Stimulated activated CD4-positive, alpha-beta T cell treated with anti-CD3 and anti-CD28 coated beads, TNF-alpha, amount 100 ng/mL, for 24 hours (primary cell): ENCODE data around the gene PLPPR3.
"Not testable (repeated sequence)": the region's sequence is repeated elsewhere in the genome, so short reads cannot be mapped to it uniquely, and the experiment has no call there.

Experiments used
- DNase-seq, 3 experiments: peaks; one replicate each; pipeline ENCODE4 v3.0.0-alpha.2; 2020; ENCODE audit warnings: low read depth in 3 of 3

The PLPPR3 gene

GRCh38 chr19:853614-854220 is 32.0 kb upstream of the PLPPR3 start:
- DNase-seq, result not testable (repeated sequence)

- DNase-seq, result no peak
Observed at GRCh38 chr19:853014-853585, 31.3 kb upstream of the PLPPR3 start.

GRCh38 chr19:852136-853013 is 30.6 kb upstream of the PLPPR3 start, which contains the start of gene ELANE:
Gene ELANE (plus strand): TSS chr19:852303. CDS start chr19:852329, 26 bp downstream.
- no peak for DNase-seq

GRCh38 chr19:850979-851335 is 29.2 kb upstream of the PLPPR3 start:
- DNase-seq, result no peak

- no peak for DNase-seq
Observed at GRCh38 chr19:850221-850978, 28.6 kb upstream of the PLPPR3 start.

- not testable (repeated sequence) for DNase-seq
Observed at GRCh38 chr19:849195-849594, 27.4 kb upstream of the PLPPR3 start.

GRCh38 chr19:848386-848921 is 26.7 kb upstream of the PLPPR3 start:
- no peak for DNase-seq

- DNase-seq, result no peak
Observed at GRCh38 chr19:845707-846521, 24.2 kb upstream of the PLPPR3 start.

- DNase-seq, result no peak
Observed at GRCh38 chr19:844546-844971, 22.8 kb upstream of the PLPPR3 start.

GRCh38 chr19:843836-844545 is 22.2 kb upstream of the PLPPR3 start:
- DNase-seq, result no peak

GRCh38 chr19:843180-843835 is 21.6 kb upstream of the PLPPR3 start:
- DNase-seq, result no peak

GRCh38 chr19:842802-843179 is 21.0 kb upstream of the PLPPR3 start:
- not testable (repeated sequence) for DNase-seq

- DNase-seq, result no peak
Observed at GRCh38 chr19:840519-841206, 18.9 kb upstream of the PLPPR3 start, which contains the start of gene PRTN3. Gene PRTN3 (plus strand): TSS chr19:840999. CDS start chr19:841009, 10 bp downstream.

GRCh38 chr19:835210-835810 is 13.6 kb upstream of the PLPPR3 start:
- no peak for DNase-seq

GRCh38 chr19:834216-834615 is 12.5 kb upstream of the PLPPR3 start:
- no peak for DNase-seq

- no peak for DNase-seq
Observed at GRCh38 chr19:831407-832369, 9.9 kb upstream of the PLPPR3 start.

GRCh38 chr19:829129-829758 is 7.5 kb upstream of the PLPPR3 start:
- DNase-seq, result no peak
